K562 (cell line): ENCODE measurements around the gene SOWAHA. TPM values are rescaled to one million over a fixed set of nuclear protein-coding genes. Genes with fewer than 3 reads are reported as not detected.

ENCODE experiments used
- C11orf30 ChIP-seq: fragments of 450-650 bp; IDR thresholded peaks from 2 replicates; pipeline ENCODE4 v1.6.1; 2016; ENCODE audit warnings: low read depth, mild to moderate bottlenecking
- CAMTA2 ChIP-seq: fragments of 250-450 bp; sonication (Bioruptor Pico); conservative IDR thresholded peaks from 2 replicates; pipeline ENCODE4 v1.5.1; 2022
- CBX2 ChIP-seq: fragments of 200-600 bp; sonication (generic); IDR thresholded peaks from one replicate; pipeline ENCODE4 v1.6.1; 2012; ENCODE audit warnings: mild to moderate bottlenecking, low read length, inconsistent platforms; ENCODE audit not compliant: insufficient read depth, poor library complexity, severe bottlenecking
- CEBPB ChIP-seq: fragments of 450-650 bp; IDR thresholded peaks from 2 replicates; pipeline ENCODE4 v1.6.1; 2016; ENCODE audit warnings: missing genetic modification characterization, missing compliant biosample characterization
- CREB1 ChIP-seq, 2 experiments: sonication (generic) in 1 of 2; formaldehyde crosslinking in 1 of 2; IDR thresholded peaks; 2 replicates each; pipeline versions ENCODE4 v1.6.1 to v1.8.0; 2012 to 2022; ENCODE audit warnings: inconsistent platforms in 1 of 2, mild to moderate bottlenecking in 1 of 2, missing genetic modification reagents in 1 of 2, moderate library complexity in 1 of 2
- ELF1 ChIP-seq: fragments of 200-800 bp; sonication (Bioruptor generic); IDR thresholded peaks from 2 replicates; pipeline ENCODE4 v1.6.1; 2016; ENCODE audit warnings: missing genetic modification characterization, missing compliant biosample characterization
- FOXM1 ChIP-seq, 2 experiments: fragments of 450-650 bp in 1 of 2; sonication (generic) in 1 of 2; formaldehyde crosslinking in 1 of 2; IDR thresholded peaks; 2 replicates each; pipeline versions ENCODE4 v1.6.1 to v1.9.0; 2017 to 2022; ENCODE audit warnings: low read depth in 2 of 2, mild to moderate bottlenecking in 2 of 2, missing genetic modification reagents in 1 of 2, moderate library complexity in 1 of 2
- FUS ChIP-seq: fragments of 200-400 bp; formaldehyde crosslinking; optimal IDR thresholded peaks from 2 replicates; pipeline ENCODE3; 2017; ENCODE audit warnings: low read depth, low read length
- GTF2F1 ChIP-seq: IDR thresholded peaks from 2 replicates; pipeline ENCODE4 v1.6.1; 2011; ENCODE audit warnings: low read depth, low read length, improper control_type of control experiment
- HDAC6 ChIP-seq: IDR thresholded peaks from 2 replicates; pipeline ENCODE4 v1.6.1; 2012; ENCODE audit warnings: low read depth, mild to moderate bottlenecking, control low read depth, inconsistent platforms, low read length, moderate library complexity
- HLTF ChIP-seq: fragments of 450-650 bp; IDR thresholded peaks from 2 replicates; pipeline ENCODE4 v1.6.1; 2016
- HNRNPLL ChIP-seq: fragments of 200-400 bp; formaldehyde crosslinking; IDR thresholded peaks from 2 replicates; pipeline ENCODE4 v1.6.1; 2017; ENCODE audit warnings: low read length, low read depth, mild to moderate bottlenecking; ENCODE audit not compliant: poor library complexity, severe bottlenecking
- NFIX ChIP-seq: fragments of 250-450 bp; sonication (Bioruptor Pico); IDR thresholded peaks from 2 replicates; pipeline ENCODE4 v1.4.0; 2020; ENCODE audit warnings: low read depth, mild to moderate bottlenecking, moderate library complexity
- NR2F6 ChIP-seq: fragments of 450-650 bp; formaldehyde crosslinking; IDR thresholded peaks from 2 replicates; pipeline ENCODE4 v1.4.0; 2020; ENCODE audit warnings: mild to moderate bottlenecking
- PRPF4 ChIP-seq: fragments of 200-400 bp; formaldehyde crosslinking; IDR thresholded peaks from one replicate; pipeline ENCODE4 v1.6.1; 2017; ENCODE audit warnings: low read length, low read depth, mild to moderate bottlenecking; ENCODE audit not compliant: insufficient read depth, poor library complexity, severe bottlenecking
- SMAD1 ChIP-seq: fragments of 150-350 bp; IDR thresholded peaks from 2 replicates; pipeline ENCODE4 v1.6.1; 2014; ENCODE audit warnings: low read length, low read depth; ENCODE audit not compliant: partially characterized antibody
- SMARCB1 ChIP-seq: IDR thresholded peaks from 2 replicates; pipeline ENCODE4 v1.6.1; 2011; ENCODE audit warnings: improper control_type of control experiment, low read depth; ENCODE audit not compliant: insufficient read length
- ZNF668 ChIP-seq: fragments of 250-450 bp; sonication (Bioruptor Pico); IDR thresholded peaks from 2 replicates; pipeline ENCODE4 v1.8.0; 2022; ENCODE audit warnings: mild to moderate bottlenecking, inconsistent platforms
- polyA plus RNA-seq, 8 experiments: library from polyadenylated mRNA; depleted of rRNA in 4 of 8; stranded (reverse) in 5 of 8; unstranded in 3 of 8; fragments of >200 nt; fragmentation: Nextera tagmentation in 2 of 8; fragmentation: Illumina TruSeq in 1 of 8; extraction: Ambion mirVana in 2 of 8; extraction: Trizol in 1 of 8; gene quantifications; 2 replicates each; pipeline versions ENCODE4 v1.2.1 to v1.2.3, GENCODE V29; 2011 to 2014; ENCODE audit warnings: inconsistent platforms in 1 of 8, missing spikeins in 1 of 8
- total RNA-seq, 7 experiments: library from RNA; depleted of rRNA in 6 of 7; stranded (reverse); fragments of >200 nt in 6 of 7; fragmentation: Illumina TruSeq in 2 of 7; extraction: Trizol in 2 of 7; gene quantifications; 2 replicates each; pipeline versions ENCODE4 v1.2.1 to v1.2.3, GENCODE V29; 2011 to 2021; ENCODE audit warnings: low replicate concordance in 1 of 7
- TF ChIP-seq, protein P1 (sequence below): IDR thresholded peaks from 2 replicates; pipeline ENCODE4 v1.6.1; 2014; ENCODE audit warnings: antibody characterized with exemption
- TF ChIP-seq, protein P2 (sequence below): IDR thresholded peaks from 3 replicates; pipeline ENCODE4 v1.6.1; 2011; ENCODE audit warnings: borderline replicate concordance, mild to moderate bottlenecking; ENCODE audit not compliant: insufficient read length, insufficient read depth
- TF ChIP-seq, protein P3 (sequence below): sonication (generic); formaldehyde crosslinking; IDR thresholded peaks from 2 replicates; pipeline ENCODE4 v1.8.0; 2022; ENCODE audit warnings: mild to moderate bottlenecking, missing genetic modification reagents
- TF ChIP-seq, protein P4 (sequence below): fragments of 450-650 bp; IDR thresholded peaks from 2 replicates; pipeline ENCODE4 v1.6.1; 2016

The SOWAHA gene
- total and polyA plus RNA-seq, 9 of the 15 experiments (the other 6 are each of a cell fraction or from before 2014, with no cell fraction given), result not detected

DNA sequence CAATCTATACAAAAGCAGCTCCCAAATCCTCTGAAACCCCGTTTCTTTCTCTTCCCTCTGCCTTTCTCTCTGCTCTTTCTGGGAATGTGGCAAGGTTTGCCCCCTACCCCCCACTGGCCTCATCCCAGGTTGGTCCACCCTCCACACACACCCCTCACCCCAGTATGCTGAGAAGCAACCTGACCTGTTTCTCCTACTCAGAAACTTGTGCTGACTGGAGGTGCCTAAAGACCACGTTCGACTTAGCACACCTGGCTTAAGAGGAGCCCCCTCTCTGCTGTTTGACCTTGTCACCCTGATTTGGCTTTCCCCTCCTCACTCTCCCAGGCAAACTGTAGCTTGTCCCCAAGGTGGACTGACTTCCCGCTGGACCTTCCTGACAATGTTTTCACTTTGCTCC lies 35.0 kb upstream of the SOWAHA start (continued):
- TF ChIP-seq, protein P1, sequence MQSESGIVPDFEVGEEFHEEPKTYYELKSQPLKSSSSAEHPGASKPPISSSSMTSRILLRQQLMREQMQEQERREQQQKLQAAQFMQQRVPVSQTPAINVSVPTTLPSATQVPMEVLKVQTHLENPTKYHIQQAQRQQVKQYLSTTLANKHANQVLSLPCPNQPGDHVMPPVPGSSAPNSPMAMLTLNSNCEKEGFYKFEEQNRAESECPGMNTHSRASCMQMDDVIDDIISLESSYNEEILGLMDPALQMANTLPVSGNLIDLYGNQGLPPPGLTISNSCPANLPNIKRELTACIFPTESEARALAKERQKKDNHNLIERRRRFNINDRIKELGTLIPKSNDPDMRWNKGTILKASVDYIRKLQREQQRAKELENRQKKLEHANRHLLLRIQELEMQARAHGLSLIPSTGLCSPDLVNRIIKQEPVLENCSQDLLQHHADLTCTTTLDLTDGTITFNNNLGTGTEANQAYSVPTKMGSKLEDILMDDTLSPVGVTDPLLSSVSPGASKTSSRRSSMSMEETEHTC, result no peak
- TF ChIP-seq HDAC6, result no peak
- no peak for TF ChIP-seq SMAD1
- no peak for TF ChIP-seq CBX2
- TF ChIP-seq, protein P2, sequence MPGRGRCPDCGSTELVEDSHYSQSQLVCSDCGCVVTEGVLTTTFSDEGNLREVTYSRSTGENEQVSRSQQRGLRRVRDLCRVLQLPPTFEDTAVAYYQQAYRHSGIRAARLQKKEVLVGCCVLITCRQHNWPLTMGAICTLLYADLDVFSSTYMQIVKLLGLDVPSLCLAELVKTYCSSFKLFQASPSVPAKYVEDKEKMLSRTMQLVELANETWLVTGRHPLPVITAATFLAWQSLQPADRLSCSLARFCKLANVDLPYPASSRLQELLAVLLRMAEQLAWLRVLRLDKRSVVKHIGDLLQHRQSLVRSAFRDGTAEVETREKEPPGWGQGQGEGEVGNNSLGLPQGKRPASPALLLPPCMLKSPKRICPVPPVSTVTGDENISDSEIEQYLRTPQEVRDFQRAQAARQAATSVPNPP, result no peak
- TF ChIP-seq CEBPB (tag), result no peak
- TF ChIP-seq ELF1 (tag), result no peak
- TF ChIP-seq ZNF668, result no peak
- TF ChIP-seq FOXM1 (IDR thresholded peaks at IDR 0.05; ENCODE audit: low read depth), result no peak
- no peak for TF ChIP-seq FOXM1 (CRISPR knock-in tag; IDR thresholded peaks at IDR 0.05; ENCODE audit: low read depth)
- TF ChIP-seq NFIX (CRISPR knock-in tag), result no peak
- no peak for TF ChIP-seq CAMTA2 (CRISPR knock-in tag)
- TF ChIP-seq, protein P3, sequence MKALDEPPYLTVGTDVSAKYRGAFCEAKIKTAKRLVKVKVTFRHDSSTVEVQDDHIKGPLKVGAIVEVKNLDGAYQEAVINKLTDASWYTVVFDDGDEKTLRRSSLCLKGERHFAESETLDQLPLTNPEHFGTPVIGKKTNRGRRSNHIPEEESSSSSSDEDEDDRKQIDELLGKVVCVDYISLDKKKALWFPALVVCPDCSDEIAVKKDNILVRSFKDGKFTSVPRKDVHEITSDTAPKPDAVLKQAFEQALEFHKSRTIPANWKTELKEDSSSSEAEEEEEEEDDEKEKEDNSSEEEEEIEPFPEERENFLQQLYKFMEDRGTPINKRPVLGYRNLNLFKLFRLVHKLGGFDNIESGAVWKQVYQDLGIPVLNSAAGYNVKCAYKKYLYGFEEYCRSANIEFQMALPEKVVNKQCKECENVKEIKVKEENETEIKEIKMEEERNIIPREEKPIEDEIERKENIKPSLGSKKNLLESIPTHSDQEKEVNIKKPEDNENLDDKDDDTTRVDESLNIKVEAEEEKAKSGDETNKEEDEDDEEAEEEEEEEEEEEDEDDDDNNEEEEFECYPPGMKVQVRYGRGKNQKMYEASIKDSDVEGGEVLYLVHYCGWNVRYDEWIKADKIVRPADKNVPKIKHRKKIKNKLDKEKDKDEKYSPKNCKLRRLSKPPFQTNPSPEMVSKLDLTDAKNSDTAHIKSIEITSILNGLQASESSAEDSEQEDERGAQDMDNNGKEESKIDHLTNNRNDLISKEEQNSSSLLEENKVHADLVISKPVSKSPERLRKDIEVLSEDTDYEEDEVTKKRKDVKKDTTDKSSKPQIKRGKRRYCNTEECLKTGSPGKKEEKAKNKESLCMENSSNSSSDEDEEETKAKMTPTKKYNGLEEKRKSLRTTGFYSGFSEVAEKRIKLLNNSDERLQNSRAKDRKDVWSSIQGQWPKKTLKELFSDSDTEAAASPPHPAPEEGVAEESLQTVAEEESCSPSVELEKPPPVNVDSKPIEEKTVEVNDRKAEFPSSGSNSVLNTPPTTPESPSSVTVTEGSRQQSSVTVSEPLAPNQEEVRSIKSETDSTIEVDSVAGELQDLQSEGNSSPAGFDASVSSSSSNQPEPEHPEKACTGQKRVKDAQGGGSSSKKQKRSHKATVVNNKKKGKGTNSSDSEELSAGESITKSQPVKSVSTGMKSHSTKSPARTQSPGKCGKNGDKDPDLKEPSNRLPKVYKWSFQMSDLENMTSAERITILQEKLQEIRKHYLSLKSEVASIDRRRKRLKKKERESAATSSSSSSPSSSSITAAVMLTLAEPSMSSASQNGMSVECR (CRISPR knock-in tag), result peak; percentile 28; the same call in 1 of the 2 replicates
- no peak for TF ChIP-seq CREB1 (IDR thresholded peaks at IDR 0.05)
- no peak for TF ChIP-seq CREB1 (CRISPR knock-in tag; IDR thresholded peaks at IDR 0.05)
- no peak for TF ChIP-seq HNRNPLL
- TF ChIP-seq SMARCB1, result no peak
- no peak for TF ChIP-seq HLTF
- no peak for TF ChIP-seq GTF2F1
- TF ChIP-seq C11orf30, result no peak
- TF ChIP-seq FUS, result no peak
- TF ChIP-seq, protein P4, sequence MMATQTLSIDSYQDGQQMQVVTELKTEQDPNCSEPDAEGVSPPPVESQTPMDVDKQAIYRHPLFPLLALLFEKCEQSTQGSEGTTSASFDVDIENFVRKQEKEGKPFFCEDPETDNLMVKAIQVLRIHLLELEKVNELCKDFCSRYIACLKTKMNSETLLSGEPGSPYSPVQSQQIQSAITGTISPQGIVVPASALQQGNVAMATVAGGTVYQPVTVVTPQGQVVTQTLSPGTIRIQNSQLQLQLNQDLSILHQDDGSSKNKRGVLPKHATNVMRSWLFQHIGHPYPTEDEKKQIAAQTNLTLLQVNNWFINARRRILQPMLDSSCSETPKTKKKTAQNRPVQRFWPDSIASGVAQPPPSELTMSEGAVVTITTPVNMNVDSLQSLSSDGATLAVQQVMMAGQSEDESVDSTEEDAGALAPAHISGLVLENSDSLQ, result no peak
- no peak for TF ChIP-seq PRPF4
- no peak for TF ChIP-seq NR2F6 (CRISPR knock-in tag)
